ENCODE measurements around the gene NDUFA8.

The NDUFA8 gene

DNA sequence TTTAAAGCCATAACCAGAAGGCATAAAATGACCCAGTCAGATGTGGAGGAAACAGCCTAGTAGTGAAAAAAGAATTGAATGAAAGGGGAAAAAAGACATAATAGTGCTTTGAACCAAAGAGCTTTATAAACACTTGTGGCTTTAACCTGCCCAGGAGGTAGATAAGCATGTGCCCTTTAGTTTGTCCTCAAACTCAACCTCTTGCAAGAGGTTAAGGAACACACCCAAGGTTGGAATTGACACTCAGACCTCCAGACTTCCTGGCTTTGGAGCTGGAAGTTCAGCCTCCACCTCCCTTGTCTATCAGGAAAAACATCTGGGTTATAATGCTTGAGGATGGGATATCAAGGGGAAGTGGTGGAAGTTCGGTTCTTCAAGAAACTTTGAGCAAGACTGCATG, 16.3 kb downstream of the NDUFA8 start:
- no peaks in the 10 kb centered on the region for H3K4me1 ChIP-seq
- TF ChIP-seq, protein P1, sequence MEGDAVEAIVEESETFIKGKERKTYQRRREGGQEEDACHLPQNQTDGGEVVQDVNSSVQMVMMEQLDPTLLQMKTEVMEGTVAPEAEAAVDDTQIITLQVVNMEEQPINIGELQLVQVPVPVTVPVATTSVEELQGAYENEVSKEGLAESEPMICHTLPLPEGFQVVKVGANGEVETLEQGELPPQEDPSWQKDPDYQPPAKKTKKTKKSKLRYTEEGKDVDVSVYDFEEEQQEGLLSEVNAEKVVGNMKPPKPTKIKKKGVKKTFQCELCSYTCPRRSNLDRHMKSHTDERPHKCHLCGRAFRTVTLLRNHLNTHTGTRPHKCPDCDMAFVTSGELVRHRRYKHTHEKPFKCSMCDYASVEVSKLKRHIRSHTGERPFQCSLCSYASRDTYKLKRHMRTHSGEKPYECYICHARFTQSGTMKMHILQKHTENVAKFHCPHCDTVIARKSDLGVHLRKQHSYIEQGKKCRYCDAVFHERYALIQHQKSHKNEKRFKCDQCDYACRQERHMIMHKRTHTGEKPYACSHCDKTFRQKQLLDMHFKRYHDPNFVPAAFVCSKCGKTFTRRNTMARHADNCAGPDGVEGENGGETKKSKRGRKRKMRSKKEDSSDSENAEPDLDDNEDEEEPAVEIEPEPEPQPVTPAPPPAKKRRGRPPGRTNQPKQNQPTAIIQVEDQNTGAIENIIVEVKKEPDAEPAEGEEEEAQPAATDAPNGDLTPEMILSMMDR (IDR thresholded peaks at IDR 0.05): no peak
- no peaks in the 10 kb centered on the region for H3K9me3 ChIP-seq
- H3K27me3 ChIP-seq: no peaks in the 10 kb centered on the region
- H3K4me3 ChIP-seq: no peak overlapping the region
- intact Hi-C loops (cut with DNase I; ENCODE audit: low total_unique reads): no loop called here
- H3K36me3 ChIP-seq: peaks cover 49 to 62% (median 56%) of the 10 kb centered on the region in 3 donors
- no peak for DNase-seq
- H3K27ac ChIP-seq: no peak overlapping the region

DNA sequence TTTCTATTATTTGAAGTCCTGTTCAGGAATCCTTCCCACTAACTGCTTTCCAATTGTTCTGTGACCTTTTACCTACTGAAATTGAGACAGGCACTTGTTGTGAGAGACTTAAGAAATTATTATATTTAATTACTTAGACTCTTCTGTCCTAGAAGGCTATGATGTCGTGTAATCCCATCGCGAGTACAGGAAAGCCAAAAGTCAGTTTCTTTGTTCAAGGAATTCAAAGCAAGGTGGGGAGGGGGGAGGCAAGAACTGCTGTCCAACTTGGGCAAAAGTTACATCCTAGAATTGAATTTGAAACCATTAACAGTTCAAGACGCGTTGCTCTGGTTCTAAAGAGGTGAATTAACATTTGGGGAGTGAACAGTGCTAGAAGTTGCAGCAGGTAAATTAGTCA, 17.9 kb downstream of the NDUFA8 start:
- no peaks in the 10 kb centered on the region for H3K4me1 ChIP-seq
- H3K4me3 ChIP-seq: no peak overlapping the region
- intact Hi-C loops (cut with DNase I; ENCODE audit: low total_unique reads): no loop called here
- H3K27me3 ChIP-seq: no peaks in the 10 kb centered on the region
- no peaks in the 10 kb centered on the region for H3K9me3 ChIP-seq
- H3K27ac ChIP-seq: no peak overlapping the region
- DNase-seq: no peak
- TF ChIP-seq, protein P1 (IDR thresholded peaks at IDR 0.05): no peak
- H3K36me3 ChIP-seq: peaks cover 37 to 45% (median 40%) of the 10 kb centered on the region in 3 donors

DNA sequence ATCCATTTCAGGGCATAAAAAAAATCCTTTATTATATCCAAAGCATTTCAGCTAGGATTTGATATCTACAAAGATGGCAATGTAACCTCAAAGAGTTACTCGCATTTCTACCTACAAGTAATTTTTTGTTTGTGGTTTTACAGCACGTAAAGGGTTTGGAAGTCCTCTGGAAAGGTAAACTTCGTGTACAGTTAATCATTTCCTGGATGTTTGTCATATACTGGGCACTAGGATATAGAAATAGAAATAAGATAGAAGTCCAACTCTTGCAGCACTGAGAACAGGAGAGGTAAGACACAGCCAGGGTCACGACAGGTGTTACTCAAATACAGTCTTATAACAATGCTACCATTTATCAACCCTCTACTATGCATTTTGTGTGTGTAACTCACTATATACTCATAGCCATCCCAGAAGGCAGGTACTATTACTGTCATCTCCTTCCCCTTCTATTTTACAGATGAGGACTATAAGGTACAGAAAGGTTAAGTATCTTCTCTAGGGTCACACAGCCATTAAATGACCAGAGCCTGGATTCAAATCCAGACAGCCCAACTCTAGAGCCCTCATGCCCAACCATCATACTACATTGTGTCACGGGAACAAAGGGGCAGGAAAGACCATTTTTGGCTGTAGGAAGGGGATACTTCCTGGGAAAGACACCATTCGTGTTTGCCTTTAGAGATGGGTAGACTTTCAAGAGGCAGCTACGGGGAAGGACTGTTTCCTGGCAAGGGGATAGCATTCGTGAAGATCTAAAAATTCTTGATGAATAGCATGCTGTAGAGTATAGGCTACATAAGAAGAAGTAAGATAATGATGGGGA, 19.0 kb downstream of the NDUFA8 start:
- Histone ChIP-seq H3K4me1 (no peaks in the 10 kb centered on the region), H3K36me3 (peaks cover 28 to 35% (median 30%) of the 10 kb centered on the region in 3 donors), H3K27ac (no peak overlapping the region), H3K4me3 (no peak overlapping the region), H3K27me3 (no peaks in the 10 kb centered on the region), H3K9me3 (no peaks in the 10 kb centered on the region)
- DNase-seq: no peak
- TF ChIP-seq, protein P1 (IDR thresholded peaks at IDR 0.05): no peak
- intact Hi-C loops (cut with DNase I; ENCODE audit: low total_unique reads): no loop called here

DNA sequence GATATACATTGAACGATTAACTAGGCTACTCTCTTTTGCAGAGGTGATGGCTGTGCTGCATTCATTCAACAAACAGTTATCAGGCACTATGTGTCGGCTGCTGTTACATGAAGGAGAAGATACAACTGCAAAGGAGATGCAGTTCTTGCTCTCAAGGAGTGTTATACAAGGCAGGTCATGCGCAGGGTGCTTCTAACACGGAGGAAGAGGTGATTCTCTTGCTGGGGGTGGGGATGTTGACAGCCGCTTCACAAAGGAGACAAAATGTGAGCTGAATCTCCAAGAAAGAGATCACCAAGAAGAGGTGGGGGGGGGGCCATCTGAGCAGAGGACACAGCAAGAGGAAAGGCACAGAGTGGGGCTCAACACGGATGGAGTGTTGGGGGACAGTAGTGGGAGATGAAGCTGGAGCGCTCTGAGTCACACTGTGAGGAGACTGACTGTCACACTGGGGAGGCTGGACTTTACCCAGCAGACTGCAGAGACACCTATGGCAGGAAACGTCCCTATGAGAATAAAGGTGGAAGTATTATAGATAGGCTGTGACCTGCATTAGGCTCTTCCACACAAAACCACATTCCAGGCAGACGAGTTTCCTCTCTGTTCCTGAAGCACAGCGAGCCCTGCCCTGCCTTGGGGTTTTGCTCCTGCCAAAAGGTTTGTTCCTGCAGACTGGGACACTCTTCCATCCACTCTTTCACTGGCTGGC, 20.9 kb downstream of the NDUFA8 start:
- DNase-seq: no peak
- TF ChIP-seq, protein P1 (IDR thresholded peaks at IDR 0.05): no peak
- Histone ChIP-seq H3K4me1 (no peaks in the 10 kb centered on the region), H3K9me3 (no peaks in the 10 kb centered on the region), H3K27me3 (peaks cover 0 to 4% of the 10 kb centered on the region in 2 donors), H3K36me3 (peaks cover 12 to 16% (median 13%) of the 10 kb centered on the region in 3 donors), H3K4me3 (no peak overlapping the region), H3K27ac (no peak overlapping the region)
- intact Hi-C loops (cut with DNase I; ENCODE audit: low total_unique reads): no loop called here

DNA sequence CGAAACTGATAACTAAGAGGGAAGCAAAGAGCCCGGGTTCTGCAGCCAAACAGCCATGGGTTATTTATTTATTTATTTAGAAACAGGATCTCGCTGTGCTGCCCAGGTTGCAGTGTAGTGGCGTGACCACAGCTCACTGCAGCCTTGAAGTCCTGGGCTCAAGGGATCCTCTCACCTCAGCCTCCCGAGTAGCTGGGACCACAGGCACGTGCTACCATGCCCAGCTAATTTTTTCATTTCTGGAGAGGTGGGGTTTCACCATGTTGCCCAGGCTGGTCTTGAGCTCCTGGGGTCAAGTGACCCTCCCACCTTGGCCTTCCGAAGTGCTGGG, 24.1 kb downstream of the NDUFA8 start:
- TF ChIP-seq, protein P1 (IDR thresholded peaks at IDR 0.05): no peak
- intact Hi-C loops (cut with DNase I; ENCODE audit: low total_unique reads): no loop called here
- H3K36me3 ChIP-seq: no peaks in the 10 kb centered on the region
- no peaks in the 10 kb centered on the region for H3K9me3 ChIP-seq
- peaks cover 0 to 5% (median 0%) of the 10 kb centered on the region in 4 donors for H3K4me1 ChIP-seq
- H3K4me3 ChIP-seq: no peak overlapping the region
- H3K27ac ChIP-seq: no peak overlapping the region
- H3K27me3 ChIP-seq: peaks cover 0 to 4% of the 10 kb centered on the region in 2 donors
- no peak for DNase-seq

Measured in tibial artery (tissue), 4 donors.